Measurements from ENCODE around the gene LCP2.

- TF ChIP-seq CTCF (IDR thresholded peaks at IDR 0.05; ENCODE audit: borderline replicate concordance, extremely low read depth, low read length, poor library complexity, severe bottlenecking), result no peak
- no peak for TF ChIP-seq EZH2 (IDR thresholded peaks at IDR 0.05; ENCODE audit: borderline replicate concordance, low read depth, low read length, severe bottlenecking)
Observed at GRCh38 chr5:170254056-170254455, 43.5 kb downstream of the LCP2 start.

Data from DND-41 (cell line).